Smooth muscle cell (in vitro differentiated cells): ENCODE results near the gene VWC2L. TPM values are rescaled to one million over a fixed set of nuclear protein-coding genes. Genes with fewer than 3 reads are reported as not detected.
A peak's percentile ranks its signal among the peaks of the same experiment; 100 is the strongest.

Source experiments
- DNase-seq: peaks from one replicate; lab custom pipeline; 2025; ENCODE audit not compliant: unreplicated experiment; lab: John Stamatoyannopoulos, UW
- H2AFZ ChIP-seq: fragments of 200-600 bp; sonication (generic); 2 replicates; pipeline ENCODE4 v1.6.0; 2016; ENCODE audit warnings: antibody characterized with exemption, low read depth, mild to moderate bottlenecking
- H3F3A ChIP-seq: fragments of 200-600 bp; sonication (generic); 2 replicates; pipeline ENCODE4 v1.6.0; 2017; ENCODE audit warnings: antibody characterized with exemption, low read depth
- H3K27ac ChIP-seq: fragments of 200-600 bp; sonication (generic); 2 replicates; pipeline ENCODE4 v1.5.1; 2016; ENCODE audit warnings: low read depth, mild to moderate bottlenecking
- H3K27me3 ChIP-seq: fragments of 200-600 bp; sonication (generic); 2 replicates; pipeline ENCODE4 v1.6.1; 2016; ENCODE audit warnings: low read depth, mild to moderate bottlenecking
- H3K36me3 ChIP-seq: fragments of 200-600 bp; sonication (generic); 2 replicates; pipeline ENCODE4 v1.5.1; 2016; ENCODE audit warnings: low read depth
- H3K4me1 ChIP-seq: fragments of 200-600 bp; sonication (generic); 2 replicates; pipeline ENCODE4 v1.5.1; 2016; ENCODE audit warnings: low read depth
- H3K4me2 ChIP-seq: fragments of 200-600 bp; sonication (generic); 2 replicates; pipeline ENCODE4 v1.6.0; 2016; ENCODE audit warnings: mild to moderate bottlenecking
- H3K4me3 ChIP-seq: fragments of 200-600 bp; sonication (generic); 2 replicates; pipeline ENCODE4 v1.5.1; 2016; ENCODE audit warnings: mild to moderate bottlenecking
- H3K79me2 ChIP-seq: fragments of 200-600 bp; sonication (generic); 2 replicates; pipeline ENCODE4 v1.6.0; 2016; ENCODE audit warnings: low read depth, mild to moderate bottlenecking
- H3K9ac ChIP-seq: fragments of 200-600 bp; sonication (generic); 2 replicates; pipeline ENCODE4 v1.6.0; 2016; ENCODE audit warnings: low read depth
- H3K9me3 ChIP-seq: fragments of 200-600 bp; sonication (generic); replicated peaks from 2 replicates; pipeline ENCODE4 v1.5.1; 2016; ENCODE audit warnings: low read depth
- H4K20me1 ChIP-seq: fragments of 200-600 bp; sonication (generic); 2 replicates; pipeline ENCODE4 v1.6.0; 2016; ENCODE audit warnings: low read depth
- WGBS: methylation state at CpG from one replicate; pipeline ENCODE4 v1.1.7; 2016; ENCODE audit warnings: low lambda C conversion rate; 5-methylcytosine and 5-hydroxymethylcytosine counted together
- polyA plus RNA-seq: library from polyadenylated mRNA; unstranded; fragments of >200 nt; fragmentation: Nextera tagmentation; extraction: Ambion mirVana; gene quantifications from 2 replicates; pipeline ENCODE4 v1.2.1, GENCODE V29; 2016
- total RNA-seq: library from RNA; depleted of rRNA; stranded (reverse); fragments of >200 nt; gene quantifications from 2 replicates; pipeline ENCODE4 v1.2.3, GENCODE V29; 2014
- TF ChIP-seq, protein P1 (sequence below): fragments of 200-600 bp; sonication (generic); IDR thresholded peaks from 2 replicates; pipeline ENCODE4 v1.5.1; 2017; ENCODE audit warnings: borderline replicate concordance, mild to moderate bottlenecking, antibody characterized with exemption; ENCODE audit not compliant: insufficient read depth, poor library complexity, severe bottlenecking

Gene VWC2L
- total and polyA plus RNA-seq, 2 experiments from 2014 or later: not detected

DNA sequence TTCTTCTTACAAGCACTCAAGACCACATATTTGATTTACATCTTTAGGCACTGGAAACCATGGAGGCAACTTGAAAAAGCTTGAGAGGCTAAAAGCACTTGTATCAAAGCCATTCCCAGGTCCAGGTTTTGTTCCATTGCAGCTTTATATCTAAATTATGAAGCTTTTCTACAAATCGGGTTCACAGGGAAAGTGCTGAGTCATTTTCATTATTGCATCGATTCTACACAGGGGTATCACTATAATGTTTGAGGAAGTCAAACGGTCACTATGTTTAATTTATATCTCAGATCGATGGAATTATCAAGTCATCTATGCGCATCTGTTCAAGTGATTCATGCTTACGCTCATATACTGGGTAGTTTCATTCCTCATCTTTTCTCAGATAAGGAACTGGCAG lies 118.7 kb downstream of the VWC2L start:
- H3K79me2 ChIP-seq: no peaks in the 10 kb centered on the region
- H3K4me2 ChIP-seq: no peak overlapping the region
- no peaks in the 10 kb centered on the region for H3K4me1 ChIP-seq
- no peak overlapping the region for H3K9ac ChIP-seq
- no peak for DNase-seq
- no peak overlapping the region for H3K27ac ChIP-seq
- H3F3A ChIP-seq: no peaks in the 10 kb centered on the region
- H3K9me3 ChIP-seq: no peaks in the 10 kb centered on the region
- no peaks in the 10 kb centered on the region for H3K27me3 ChIP-seq
- TF ChIP-seq, protein P1, sequence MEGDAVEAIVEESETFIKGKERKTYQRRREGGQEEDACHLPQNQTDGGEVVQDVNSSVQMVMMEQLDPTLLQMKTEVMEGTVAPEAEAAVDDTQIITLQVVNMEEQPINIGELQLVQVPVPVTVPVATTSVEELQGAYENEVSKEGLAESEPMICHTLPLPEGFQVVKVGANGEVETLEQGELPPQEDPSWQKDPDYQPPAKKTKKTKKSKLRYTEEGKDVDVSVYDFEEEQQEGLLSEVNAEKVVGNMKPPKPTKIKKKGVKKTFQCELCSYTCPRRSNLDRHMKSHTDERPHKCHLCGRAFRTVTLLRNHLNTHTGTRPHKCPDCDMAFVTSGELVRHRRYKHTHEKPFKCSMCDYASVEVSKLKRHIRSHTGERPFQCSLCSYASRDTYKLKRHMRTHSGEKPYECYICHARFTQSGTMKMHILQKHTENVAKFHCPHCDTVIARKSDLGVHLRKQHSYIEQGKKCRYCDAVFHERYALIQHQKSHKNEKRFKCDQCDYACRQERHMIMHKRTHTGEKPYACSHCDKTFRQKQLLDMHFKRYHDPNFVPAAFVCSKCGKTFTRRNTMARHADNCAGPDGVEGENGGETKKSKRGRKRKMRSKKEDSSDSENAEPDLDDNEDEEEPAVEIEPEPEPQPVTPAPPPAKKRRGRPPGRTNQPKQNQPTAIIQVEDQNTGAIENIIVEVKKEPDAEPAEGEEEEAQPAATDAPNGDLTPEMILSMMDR: no peak
- no peak overlapping the region for H2AFZ ChIP-seq
- H3K4me3 ChIP-seq: no peak overlapping the region
- WGBS: 81% methylated on average over 6 of the region's 6 CpGs
- H4K20me1 ChIP-seq: no peaks in the 10 kb centered on the region
- H3K36me3 ChIP-seq: no peaks in the 10 kb centered on the region

DNA sequence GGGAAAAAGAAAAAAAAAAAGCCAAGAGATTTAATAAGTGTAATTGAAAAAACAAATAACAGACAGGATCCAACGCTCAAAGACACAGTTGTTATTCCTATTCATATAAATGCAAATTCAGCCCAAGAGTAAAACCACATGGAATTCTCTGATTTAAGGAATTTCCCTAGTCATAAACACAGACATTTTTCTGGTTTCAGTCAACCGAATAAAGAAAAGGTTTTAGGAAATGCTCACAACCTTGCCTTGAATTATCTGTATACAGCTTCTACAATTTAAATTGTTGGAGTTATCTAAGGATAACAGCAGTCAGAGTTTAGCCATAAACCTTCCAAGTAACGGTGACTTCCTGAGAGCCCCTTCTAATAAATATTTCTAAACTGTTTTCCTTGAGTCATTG lies 122.7 kb downstream of the VWC2L start:
- Histone ChIP-seq H3K27me3 (no peaks in the 10 kb centered on the region), H3K4me3 (no peak overlapping the region), H3K79me2 (no peaks in the 10 kb centered on the region), H3K4me2 (peak overlapping the region; percentile 29), H4K20me1 (no peaks in the 10 kb centered on the region), H3K9me3 (no peaks in the 10 kb centered on the region), H3K27ac (peak overlapping the region; percentile 5), H2AFZ (no peak overlapping the region), H3K36me3 (no peaks in the 10 kb centered on the region), H3K9ac (no peak overlapping the region), H3F3A (no peaks in the 10 kb centered on the region), H3K4me1 (no peaks in the 10 kb centered on the region)
- WGBS: 41% methylated on average over 3 of the region's 3 CpGs
- TF ChIP-seq, protein P1: no peak
- DNase-seq: no peak

DNA sequence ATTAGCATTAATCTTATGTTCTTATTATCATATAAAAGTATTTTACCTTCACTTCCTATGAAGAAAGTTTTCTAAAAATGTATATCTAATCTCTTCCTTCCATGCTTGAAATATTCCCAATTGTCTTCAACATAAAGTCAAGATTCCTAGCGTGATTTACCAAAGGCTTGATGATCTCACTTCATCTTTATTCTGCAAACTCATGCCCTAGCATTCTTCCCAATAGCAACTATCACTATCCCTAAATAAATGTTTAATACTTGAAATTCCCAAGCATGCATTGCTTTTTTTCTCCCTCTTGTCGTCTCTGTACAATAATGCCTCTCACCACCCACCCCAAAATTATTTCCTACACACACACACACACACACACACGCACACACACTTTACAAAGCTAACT lies 125.8 kb downstream of the VWC2L start:
- TF ChIP-seq, protein P1: no peak

DNA sequence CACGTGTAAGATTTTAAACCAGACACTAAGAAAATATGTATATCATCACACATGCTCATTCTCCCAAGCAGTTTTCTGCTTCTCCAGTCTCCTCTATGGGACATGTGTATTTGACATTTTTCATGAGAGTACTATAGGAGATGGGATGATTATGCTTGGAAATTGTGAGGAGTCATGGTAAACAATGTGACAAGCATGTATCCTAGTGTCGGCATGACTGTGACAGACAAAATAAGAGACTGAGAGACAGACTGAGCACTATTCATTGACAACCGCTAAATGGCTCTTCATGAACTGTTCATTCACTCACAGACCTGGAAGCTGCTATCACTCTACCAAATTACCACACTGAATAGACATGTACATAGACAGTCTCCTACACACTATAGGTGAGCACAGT lies 127.1 kb downstream of the VWC2L start:
- 80% methylated on average over 3 of the region's 3 CpGs for WGBS
- no peaks in the 10 kb centered on the region for H3K9me3 ChIP-seq
- TF ChIP-seq, protein P1: no peak
- no peak overlapping the region for H2AFZ ChIP-seq
- H3K4me3 ChIP-seq: no peak overlapping the region
- no peaks in the 10 kb centered on the region for H3K79me2 ChIP-seq
- H4K20me1 ChIP-seq: no peaks in the 10 kb centered on the region
- no peaks in the 10 kb centered on the region for H3K36me3 ChIP-seq
- no peak overlapping the region for H3K4me2 ChIP-seq
- H3K27me3 ChIP-seq: no peaks in the 10 kb centered on the region
- H3K4me1 ChIP-seq: no peaks in the 10 kb centered on the region
- H3F3A ChIP-seq: no peaks in the 10 kb centered on the region
- H3K9ac ChIP-seq: no peak overlapping the region
- DNase-seq: no peak
- no peak overlapping the region for H3K27ac ChIP-seq

More for the DNA sequence above, 125.8 kb downstream of the VWC2L start:
- H4K20me1 ChIP-seq: no peaks in the 10 kb centered on the region
- no peaks in the 10 kb centered on the region for H3K27me3 ChIP-seq
- WGBS: 81% methylated on average over 3 of the region's 3 CpGs
- no peaks in the 10 kb centered on the region for H3K4me1 ChIP-seq
- no peak overlapping the region for H2AFZ ChIP-seq
- no peak for DNase-seq
- H3K4me2 ChIP-seq: no peak overlapping the region
- no peak overlapping the region for H3K9ac ChIP-seq
- no peak overlapping the region for H3K27ac ChIP-seq
- H3K36me3 ChIP-seq: no peaks in the 10 kb centered on the region
- H3K4me3 ChIP-seq: no peak overlapping the region
- no peaks in the 10 kb centered on the region for H3F3A ChIP-seq
- H3K79me2 ChIP-seq: no peaks in the 10 kb centered on the region
- no peaks in the 10 kb centered on the region for H3K9me3 ChIP-seq
